ENCODE results near the gene AGBL5. TPM values are rescaled to one million over a fixed set of nuclear protein-coding genes. Genes with fewer than 3 reads are reported as not detected.

Gene AGBL5
- total and polyA plus RNA-seq, 2 of the 13 experiments (the other 11 are each of a cell fraction or from before 2014, with no cell fraction given), result 55.9 to 73.3 TPM

GRCh38 chr2:27095745-27096651 lies 44.5 kb downstream of the AGBL5 start (continued):
- TF ChIP-seq ZNF777 (CRISPR knock-in tag; IDR thresholded peaks at IDR 0.05) (peak; percentile 38; the same call in 1 of the 2 replicates), RARA (CRISPR knock-in tag; IDR thresholded peaks at IDR 0.05) (peak; percentile 93), SNRNP70 (IDR thresholded peaks at IDR 0.05; ENCODE audit: low read depth, low read length) (no peak), PAX8 (CRISPR knock-in tag; IDR thresholded peaks at IDR 0.05; ENCODE audit: borderline replicate concordance) (no peak), ZNF451 (CRISPR knock-in tag; IDR thresholded peaks at IDR 0.05) (0 out of 2 replicates have a peak, but pooled peaks have one; percentile 68), ZNF280B (CRISPR knock-in tag; IDR thresholded peaks at IDR 0.05; ENCODE audit: borderline replicate concordance) (no peak), ZIK1 (CRISPR knock-in tag; IDR thresholded peaks at IDR 0.05; ENCODE audit: borderline replicate concordance, low read depth) (no peak; the same call in 1 of the 2 replicates), KAT7 (CRISPR knock-in tag; IDR thresholded peaks at IDR 0.05; ENCODE audit: borderline replicate concordance) (peak; percentile 76; the same call in 1 of the 2 replicates), REL (CRISPR knock-in tag; conservative IDR thresholded peaks at IDR 0.05) (no peak), ZNF878 (CRISPR knock-in tag; IDR thresholded peaks at IDR 0.05) (peak; percentile 97), ZNF567 (CRISPR knock-in tag; IDR thresholded peaks at IDR 0.05; ENCODE audit: borderline replicate concordance) (peak; percentile 68; the same call in 1 of the 2 replicates), MTA1 (CRISPR knock-in tag; IDR thresholded peaks at IDR 0.05; ENCODE audit: borderline replicate concordance) (peak; percentile 69; the same call in 1 of the 2 replicates), KDM2A (CRISPR knock-in tag; IDR thresholded peaks at IDR 0.05; ENCODE audit: borderline replicate concordance, low read depth) (peak; percentile 80), MXD4 (CRISPR knock-in tag; IDR thresholded peaks at IDR 0.05) (peak; percentile 57; the same call in 1 of the 2 replicates), NCOA5 (CRISPR knock-in tag; IDR thresholded peaks at IDR 0.05) (no peak; the same call in 1 of the 2 replicates), ZSCAN25 (CRISPR knock-in tag; IDR thresholded peaks at IDR 0.05) (peak; percentile 82), BCL6 (CRISPR knock-in tag; IDR thresholded peaks at IDR 0.05) (peak; percentile 89), ZNF350 (CRISPR knock-in tag; IDR thresholded peaks at IDR 0.05; ENCODE audit: borderline replicate concordance, low read depth) (peak; percentile 97), KDM5B (CRISPR knock-in tag; IDR thresholded peaks at IDR 0.05; ENCODE audit: borderline replicate concordance) (peak; percentile 74; the same call in 1 of the 2 replicates)
- TF ChIP-seq, protein P1, sequence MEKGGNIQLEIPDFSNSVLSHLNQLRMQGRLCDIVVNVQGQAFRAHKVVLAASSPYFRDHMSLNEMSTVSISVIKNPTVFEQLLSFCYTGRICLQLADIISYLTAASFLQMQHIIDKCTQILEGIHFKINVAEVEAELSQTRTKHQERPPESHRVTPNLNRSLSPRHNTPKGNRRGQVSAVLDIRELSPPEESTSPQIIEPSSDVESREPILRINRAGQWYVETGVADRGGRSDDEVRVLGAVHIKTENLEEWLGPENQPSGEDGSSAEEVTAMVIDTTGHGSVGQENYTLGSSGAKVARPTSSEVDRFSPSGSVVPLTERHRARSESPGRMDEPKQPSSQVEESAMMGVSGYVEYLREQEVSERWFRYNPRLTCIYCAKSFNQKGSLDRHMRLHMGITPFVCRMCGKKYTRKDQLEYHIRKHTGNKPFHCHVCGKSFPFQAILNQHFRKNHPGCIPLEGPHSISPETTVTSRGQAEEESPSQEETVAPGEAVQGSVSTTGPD (CRISPR knock-in tag; IDR thresholded peaks at IDR 0.05), result no peak
- TF ChIP-seq, protein P2, sequence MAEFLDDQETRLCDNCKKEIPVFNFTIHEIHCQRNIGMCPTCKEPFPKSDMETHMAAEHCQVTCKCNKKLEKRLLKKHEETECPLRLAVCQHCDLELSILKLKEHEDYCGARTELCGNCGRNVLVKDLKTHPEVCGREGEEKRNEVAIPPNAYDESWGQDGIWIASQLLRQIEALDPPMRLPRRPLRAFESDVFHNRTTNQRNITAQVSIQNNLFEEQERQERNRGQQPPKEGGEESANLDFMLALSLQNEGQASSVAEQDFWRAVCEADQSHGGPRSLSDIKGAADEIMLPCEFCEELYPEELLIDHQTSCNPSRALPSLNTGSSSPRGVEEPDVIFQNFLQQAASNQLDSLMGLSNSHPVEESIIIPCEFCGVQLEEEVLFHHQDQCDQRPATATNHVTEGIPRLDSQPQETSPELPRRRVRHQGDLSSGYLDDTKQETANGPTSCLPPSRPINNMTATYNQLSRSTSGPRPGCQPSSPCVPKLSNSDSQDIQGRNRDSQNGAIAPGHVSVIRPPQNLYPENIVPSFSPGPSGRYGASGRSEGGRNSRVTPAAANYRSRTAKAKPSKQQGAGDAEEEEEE (CRISPR knock-in tag; IDR thresholded peaks at IDR 0.05; ENCODE audit: borderline replicate concordance), result no peak
- TF ChIP-seq, protein P3, sequence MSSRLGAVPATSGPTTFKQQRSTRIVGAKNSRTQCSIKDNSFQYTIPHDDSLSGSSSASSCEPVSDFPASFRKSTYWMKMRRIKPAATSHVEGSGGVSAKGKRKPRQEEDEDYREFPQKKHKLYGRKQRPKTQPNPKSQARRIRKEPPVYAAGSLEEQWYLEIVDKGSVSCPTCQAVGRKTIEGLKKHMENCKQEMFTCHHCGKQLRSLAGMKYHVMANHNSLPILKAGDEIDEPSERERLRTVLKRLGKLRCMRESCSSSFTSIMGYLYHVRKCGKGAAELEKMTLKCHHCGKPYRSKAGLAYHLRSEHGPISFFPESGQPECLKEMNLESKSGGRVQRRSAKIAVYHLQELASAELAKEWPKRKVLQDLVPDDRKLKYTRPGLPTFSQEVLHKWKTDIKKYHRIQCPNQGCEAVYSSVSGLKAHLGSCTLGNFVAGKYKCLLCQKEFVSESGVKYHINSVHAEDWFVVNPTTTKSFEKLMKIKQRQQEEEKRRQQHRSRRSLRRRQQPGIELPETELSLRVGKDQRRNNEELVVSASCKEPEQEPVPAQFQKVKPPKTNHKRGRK (CRISPR knock-in tag; IDR thresholded peaks at IDR 0.05), result no peak

All from HepG2 (cell line).